ENCODE data around the gene TTC34.

TTC34 gene

GRCh38 chr1:2808831-2809605 lies 7.5 kb upstream of the TTC34 start:
- no peak overlapping the region for H4K8ac ChIP-seq (ENCODE audit: low read length)
- H2BK15ac ChIP-seq (ENCODE audit: low read depth, poor library complexity, severe bottlenecking): no peak overlapping the region
- no peak overlapping the region for H2BK120ac ChIP-seq (ENCODE audit: low read depth, low read length)
- H3K9me3 ChIP-seq (ENCODE audit: control insufficient read depth, low read length): no peaks in the 10 kb centered on the region
- H3K23ac ChIP-seq (ENCODE audit: low read length in 2 of 2): no peak overlapping the region
- H3K9ac ChIP-seq (ENCODE audit: low read length): no peak overlapping the region
- H3K27ac ChIP-seq (ENCODE audit: low read length, poor library complexity, severe bottlenecking): no peak overlapping the region
- no peak for DNase-seq
- no peak overlapping the region for H3K14ac ChIP-seq (ENCODE audit: low read length in 2 of 2)
- no peak overlapping the region for H3K4me3 ChIP-seq (ENCODE audit: insufficient read depth in 1 of 2, low read depth in 1 of 2, low read length in 2 of 2)
- no peak overlapping the region for H2AK5ac ChIP-seq (ENCODE audit: low read length, severe bottlenecking)
- 89% methylated on average over 22 of the region's 34 CpGs for WGBS
- no peak overlapping the region for H4K91ac ChIP-seq (ENCODE audit: low read length)
- H2BK5ac ChIP-seq (ENCODE audit: low read depth, low read length, poor library complexity, severe bottlenecking): no peak overlapping the region
- H3K79me1 ChIP-seq (replicated peaks; ENCODE audit: low read length, poor library complexity, severe bottlenecking): no peaks in the 10 kb centered on the region
- no peaks in the 10 kb centered on the region for H3K36me3 ChIP-seq (ENCODE audit: control insufficient read depth in 1 of 2, insufficient read depth in 2 of 2, low read depth in 1 of 2, low read length in 2 of 2)
- no peak overlapping the region for H3K4me2 ChIP-seq (ENCODE audit: low read length, poor library complexity, severe bottlenecking)
- H3K4me1 ChIP-seq (ENCODE audit: control insufficient read depth, insufficient read depth, low read depth, low read length): no peaks in the 10 kb centered on the region
- H2AFZ ChIP-seq (ENCODE audit: low read depth, low read length): no peak overlapping the region
- no peak overlapping the region for H3K18ac ChIP-seq (ENCODE audit: low read depth in 1 of 2, low read length in 2 of 2)
- H3K27me3 ChIP-seq (ENCODE audit: control insufficient read depth in 1 of 2, insufficient read depth in 1 of 2, low read length in 2 of 2): peaks cover 0 to 5% of the 10 kb centered on the region in 2 experiments
- H2BK12ac ChIP-seq (ENCODE audit: low read length in 2 of 2): no peak overlapping the region
- no peak overlapping the region for H3K4ac ChIP-seq (ENCODE audit: low read depth in 1 of 2, low read length in 2 of 2)

GRCh38 chr1:2808386-2808705 lies 6.9 kb upstream of the TTC34 start:
- no peak overlapping the region for H3K23ac ChIP-seq (ENCODE audit: low read length in 2 of 2)
- 93% methylated on average over 9 of the region's 10 CpGs for WGBS

GRCh38 chr1:2807678-2808385 lies 6.3 kb upstream of the TTC34 start:
- H3K14ac ChIP-seq (ENCODE audit: low read length in 2 of 2): no peak overlapping the region
- no peak overlapping the region for H4K91ac ChIP-seq (ENCODE audit: low read length)
- no peak overlapping the region for H3K9ac ChIP-seq (ENCODE audit: low read length)
- H3K18ac ChIP-seq (ENCODE audit: low read depth in 1 of 2, low read length in 2 of 2): no peak overlapping the region
- no peak overlapping the region for H2BK120ac ChIP-seq (ENCODE audit: low read depth, low read length)
- H3K9me3 ChIP-seq (ENCODE audit: control insufficient read depth, low read length): no peaks in the 10 kb centered on the region
- WGBS: 85% methylated on average over 27 of the region's 30 CpGs
- no peak overlapping the region for H2BK5ac ChIP-seq (ENCODE audit: low read depth, low read length, poor library complexity, severe bottlenecking)
- no peak overlapping the region for H3K4me2 ChIP-seq (ENCODE audit: low read length, poor library complexity, severe bottlenecking)
- no peak overlapping the region for H2BK15ac ChIP-seq (ENCODE audit: low read depth, poor library complexity, severe bottlenecking)
- peaks cover 0 to 11% of the 10 kb centered on the region in 2 experiments for H3K27me3 ChIP-seq (ENCODE audit: control insufficient read depth in 1 of 2, insufficient read depth in 1 of 2, low read length in 2 of 2)
- H3K36me3 ChIP-seq (ENCODE audit: control insufficient read depth in 1 of 2, insufficient read depth in 2 of 2, low read depth in 1 of 2, low read length in 2 of 2): no peaks in the 10 kb centered on the region
- no peak overlapping the region for H4K8ac ChIP-seq (ENCODE audit: low read length)
- H3K4ac ChIP-seq (ENCODE audit: low read depth in 1 of 2, low read length in 2 of 2): no peak overlapping the region
- no peak overlapping the region for H2BK12ac ChIP-seq (ENCODE audit: low read length in 2 of 2)
- no peaks in the 10 kb centered on the region for H3K4me1 ChIP-seq (ENCODE audit: control insufficient read depth, insufficient read depth, low read depth, low read length)
- no peaks in the 10 kb centered on the region for H3K79me1 ChIP-seq (replicated peaks; ENCODE audit: low read length, poor library complexity, severe bottlenecking)
- H3K27ac ChIP-seq (ENCODE audit: low read length, poor library complexity, severe bottlenecking): no peak overlapping the region
- no peak for DNase-seq
- no peak overlapping the region for H3K4me3 ChIP-seq (ENCODE audit: insufficient read depth in 1 of 2, low read depth in 1 of 2, low read length in 2 of 2)
- no peak overlapping the region for H2AK5ac ChIP-seq (ENCODE audit: low read length, severe bottlenecking)
- H3K23ac ChIP-seq (ENCODE audit: low read length in 2 of 2): no peak overlapping the region
- H2AFZ ChIP-seq (ENCODE audit: low read depth, low read length): no peak overlapping the region

More at GRCh38 chr1:2808386-2808705, 6.9 kb upstream of the TTC34 start:
- no peak overlapping the region for H2AK5ac ChIP-seq (ENCODE audit: low read length, severe bottlenecking)
- no peaks in the 10 kb centered on the region for H3K79me1 ChIP-seq (replicated peaks; ENCODE audit: low read length, poor library complexity, severe bottlenecking)
- H3K4me2 ChIP-seq (ENCODE audit: low read length, poor library complexity, severe bottlenecking): no peak overlapping the region
- H2BK15ac ChIP-seq (ENCODE audit: low read depth, poor library complexity, severe bottlenecking): no peak overlapping the region
- H3K27ac ChIP-seq (ENCODE audit: low read length, poor library complexity, severe bottlenecking): no peak overlapping the region
- H3K9me3 ChIP-seq (ENCODE audit: control insufficient read depth, low read length): no peaks in the 10 kb centered on the region
- H3K18ac ChIP-seq (ENCODE audit: low read depth in 1 of 2, low read length in 2 of 2): no peak overlapping the region
- H2BK5ac ChIP-seq (ENCODE audit: low read depth, low read length, poor library complexity, severe bottlenecking): no peak overlapping the region
- no peak overlapping the region for H4K8ac ChIP-seq (ENCODE audit: low read length)
- no peak overlapping the region for H4K91ac ChIP-seq (ENCODE audit: low read length)
- H3K9ac ChIP-seq (ENCODE audit: low read length): no peak overlapping the region
- no peak overlapping the region for H3K4me3 ChIP-seq (ENCODE audit: insufficient read depth in 1 of 2, low read depth in 1 of 2, low read length in 2 of 2)
- no peak overlapping the region for H2BK12ac ChIP-seq (ENCODE audit: low read length in 2 of 2)
- H3K4me1 ChIP-seq (ENCODE audit: control insufficient read depth, insufficient read depth, low read depth, low read length): no peaks in the 10 kb centered on the region
- no peak overlapping the region for H2BK120ac ChIP-seq (ENCODE audit: low read depth, low read length)
- DNase-seq: no peak
- H3K27me3 ChIP-seq (ENCODE audit: control insufficient read depth in 1 of 2, insufficient read depth in 1 of 2, low read length in 2 of 2): peaks cover 0 to 10% of the 10 kb centered on the region in 2 experiments
- no peak overlapping the region for H3K4ac ChIP-seq (ENCODE audit: low read depth in 1 of 2, low read length in 2 of 2)
- H2AFZ ChIP-seq (ENCODE audit: low read depth, low read length): no peak overlapping the region
- H3K36me3 ChIP-seq (ENCODE audit: control insufficient read depth in 1 of 2, insufficient read depth in 2 of 2, low read depth in 1 of 2, low read length in 2 of 2): no peaks in the 10 kb centered on the region
- H3K14ac ChIP-seq (ENCODE audit: low read length in 2 of 2): no peak overlapping the region

GRCh38 chr1:2807036-2807435 lies 5.5 kb upstream of the TTC34 start:
- Histone ChIP-seq H3K9ac (ENCODE audit: low read length) (no peak overlapping the region), H3K4ac (ENCODE audit: low read depth in 1 of 2, low read length in 2 of 2) (no peak overlapping the region), H3K23ac (ENCODE audit: low read length in 2 of 2) (no peak overlapping the region), H3K4me2 (ENCODE audit: low read length, poor library complexity, severe bottlenecking) (no peak overlapping the region), H3K18ac (ENCODE audit: low read depth in 1 of 2, low read length in 2 of 2) (no peak overlapping the region), H2BK5ac (ENCODE audit: low read depth, low read length, poor library complexity, severe bottlenecking) (no peak overlapping the region), H2BK12ac (ENCODE audit: low read length in 2 of 2) (no peak overlapping the region), H3K9me3 (ENCODE audit: control insufficient read depth, low read length) (no peaks in the 10 kb centered on the region), H4K91ac (ENCODE audit: low read length) (no peak overlapping the region), H3K79me1 (replicated peaks; ENCODE audit: low read length, poor library complexity, severe bottlenecking) (no peaks in the 10 kb centered on the region), H3K14ac (ENCODE audit: low read length in 2 of 2) (no peak overlapping the region), H3K27me3 (ENCODE audit: control insufficient read depth in 1 of 2, insufficient read depth in 1 of 2, low read length in 2 of 2) (peaks cover 0 to 11% of the 10 kb centered on the region in 2 experiments), H3K27ac (ENCODE audit: low read length, poor library complexity, severe bottlenecking) (no peak overlapping the region), H2AK5ac (ENCODE audit: low read length, severe bottlenecking) (no peak overlapping the region), H2BK120ac (ENCODE audit: low read depth, low read length) (no peak overlapping the region), H3K4me3 (ENCODE audit: insufficient read depth in 1 of 2, low read depth in 1 of 2, low read length in 2 of 2) (no peak overlapping the region), H4K8ac (ENCODE audit: low read length) (no peak overlapping the region), H3K36me3 (ENCODE audit: control insufficient read depth in 1 of 2, insufficient read depth in 2 of 2, low read depth in 1 of 2, low read length in 2 of 2) (no peaks in the 10 kb centered on the region), H2BK15ac (ENCODE audit: low read depth, poor library complexity, severe bottlenecking) (no peak overlapping the region), H2AFZ (ENCODE audit: low read depth, low read length) (no peak overlapping the region), H3K4me1 (ENCODE audit: control insufficient read depth, insufficient read depth, low read depth, low read length) (no peaks in the 10 kb centered on the region)
- 85% methylated on average over 8 of the region's 8 CpGs for WGBS
- no peak for DNase-seq

Data from mesenchymal stem cell (in vitro differentiated cells and primary cell).